Measurements from ENCODE around the gene CBLN3.
"Not testable (repeated sequence)": the region's sequence is repeated elsewhere in the genome, so short reads cannot be mapped to it uniquely, and the experiment has no call there.

The CBLN3 gene

DNA sequence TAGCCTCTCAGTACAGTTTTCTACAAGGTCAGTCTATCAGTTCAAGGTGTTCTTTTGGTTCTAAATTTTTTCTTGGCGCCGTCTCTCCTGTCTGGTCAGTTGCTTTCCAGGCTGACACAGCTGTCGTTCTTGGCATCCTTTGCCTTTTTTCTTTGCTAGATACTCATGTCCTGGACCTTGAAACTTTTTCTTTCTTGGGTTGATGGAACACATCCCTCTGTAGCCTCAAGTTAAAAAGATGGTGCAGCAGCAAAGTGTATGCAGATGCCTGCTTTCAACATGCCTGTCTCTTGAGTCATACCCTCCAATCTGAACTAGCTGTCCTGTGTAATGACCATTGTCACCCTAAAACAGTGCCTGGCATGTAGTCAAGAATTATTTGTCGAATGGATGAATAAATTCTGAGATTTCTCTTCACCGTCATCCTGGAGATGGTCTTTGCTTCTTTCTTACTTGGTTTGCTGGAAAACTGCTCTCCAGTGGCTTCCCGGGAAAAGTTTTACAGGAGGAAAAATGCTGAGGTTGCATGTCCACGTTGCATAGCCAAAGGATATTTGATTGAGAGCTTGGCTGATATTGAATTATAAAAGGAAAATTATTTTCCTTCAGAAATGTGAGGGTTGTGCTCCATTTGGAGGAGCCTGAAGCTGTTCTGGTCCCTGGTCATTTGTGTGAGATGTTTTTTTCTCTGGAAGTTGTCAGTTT, 26.0 kb downstream of the CBLN3 start:
- no peak for DNase-seq (ENCODE audit: low read depth in 3 of 3)

DNA sequence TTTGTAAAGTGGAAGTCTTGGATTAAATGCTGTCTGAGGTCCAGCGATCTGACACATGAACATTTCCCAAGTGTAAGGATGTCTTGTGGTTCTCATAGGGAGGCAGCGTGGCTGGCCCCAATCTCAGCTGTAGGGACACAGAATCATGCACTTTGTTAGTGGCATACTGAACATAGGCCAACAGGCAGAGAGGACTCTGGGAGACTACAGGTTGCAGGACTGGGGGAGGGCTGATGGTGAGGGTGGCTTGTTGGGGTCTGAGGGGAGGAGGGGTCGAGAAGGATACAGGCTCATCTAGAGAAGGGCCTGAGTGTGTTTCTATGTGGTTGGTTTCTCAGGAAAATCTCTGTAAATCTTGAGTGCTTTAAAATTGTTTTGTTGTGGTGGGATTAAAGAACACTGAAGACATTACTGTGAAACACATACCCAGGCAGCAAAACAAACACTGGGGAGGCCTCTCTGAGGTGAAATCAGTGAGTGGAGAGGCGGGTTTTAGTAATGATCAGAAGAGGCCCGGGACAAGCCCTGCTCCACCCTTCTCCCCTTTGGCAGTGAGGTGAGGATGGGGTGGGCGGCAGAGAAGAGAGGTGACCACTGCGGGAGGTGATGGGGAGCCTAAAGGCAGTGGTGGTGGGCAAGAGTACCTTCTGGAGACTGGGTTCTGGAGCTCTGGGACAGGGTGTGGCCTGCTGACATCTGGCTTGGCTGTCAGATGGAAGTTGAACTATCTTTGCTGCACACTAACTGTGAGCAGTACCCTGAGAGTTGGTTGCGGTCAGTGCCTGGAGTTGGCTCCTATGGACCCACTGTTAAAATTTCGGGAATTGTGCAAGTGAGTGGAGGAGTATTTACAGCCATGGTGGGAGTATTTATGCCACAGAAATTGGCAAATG, 27.4 kb downstream of the CBLN3 start:
- no peak for DNase-seq (ENCODE audit: low read depth in 3 of 3)

- no peak for DNase-seq (ENCODE audit: low read depth in 3 of 3)
Measured at GRCh38 chr14:24399999-24400718, 29.3 kb downstream of the CBLN3 start.

DNA sequence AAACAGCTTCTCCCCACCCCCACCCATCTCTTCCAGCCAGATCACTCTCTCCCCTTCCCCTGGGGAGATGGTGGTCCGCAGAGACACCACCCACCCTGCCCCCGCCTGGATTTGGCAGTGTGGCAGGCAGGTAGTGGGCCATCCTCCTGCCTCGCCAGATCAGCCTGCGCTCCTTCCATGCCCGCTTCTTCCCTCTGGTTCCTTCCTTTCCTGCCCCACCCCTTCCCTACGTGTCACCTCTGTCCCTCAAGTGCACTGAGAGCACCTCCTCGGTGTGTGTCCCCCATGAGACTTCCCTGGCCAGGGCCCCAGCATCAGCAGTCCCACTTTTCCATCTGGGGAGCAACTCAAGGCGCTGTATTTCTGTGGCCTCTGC, 30.0 kb downstream of the CBLN3 start:
- no peak for DNase-seq (ENCODE audit: low read depth in 3 of 3)

GRCh38 chr14:24398653-24399446, 30.6 kb downstream of the CBLN3 start, which contains the start of gene NYNRIN:
Gene NYNRIN, plus strand, starts transcription at chr14:24399003. Its CDS starts 244 bp downstream, at chr14:24399247.
- peak in 1 of 3 experiments; percentile 11 for DNase-seq (ENCODE audit: low read depth in 3 of 3)

DNA sequence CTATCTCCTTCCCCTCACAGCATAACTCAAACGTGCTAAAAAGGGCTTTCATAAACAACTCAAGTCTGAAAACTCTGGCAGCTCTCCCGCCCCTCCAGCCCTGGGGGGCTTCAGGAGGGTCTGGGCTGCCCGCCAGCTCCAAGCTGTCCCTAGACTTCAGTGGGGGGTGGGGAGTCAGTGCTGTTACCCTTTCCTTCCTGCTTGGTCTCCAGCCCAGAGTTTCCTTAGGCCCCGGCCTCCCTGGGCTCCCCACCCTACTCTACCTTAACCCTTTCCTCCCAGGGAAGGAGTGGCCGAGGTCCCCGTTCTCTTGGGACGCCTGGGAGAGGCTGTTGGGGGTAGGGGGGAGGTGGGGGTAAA, 31.2 kb downstream of the CBLN3 start:
- DNase-seq (ENCODE audit: low read depth in 3 of 3), result no peak

- no peak for DNase-seq (ENCODE audit: low read depth in 3 of 3)
Measured at GRCh38 chr14:24397639-24398292, 31.7 kb downstream of the CBLN3 start.

- no peak for DNase-seq (ENCODE audit: low read depth in 3 of 3)
Measured at GRCh38 chr14:24395609-24396582, 33.6 kb downstream of the CBLN3 start.

GRCh38 chr14:24394275-24394674, 35.2 kb downstream of the CBLN3 start:
- DNase-seq (ENCODE audit: low read depth in 3 of 3), result no peak

GRCh38 chr14:24392325-24393091, 37.0 kb downstream of the CBLN3 start:
- no peak for DNase-seq (ENCODE audit: low read depth in 3 of 3)

DNA sequence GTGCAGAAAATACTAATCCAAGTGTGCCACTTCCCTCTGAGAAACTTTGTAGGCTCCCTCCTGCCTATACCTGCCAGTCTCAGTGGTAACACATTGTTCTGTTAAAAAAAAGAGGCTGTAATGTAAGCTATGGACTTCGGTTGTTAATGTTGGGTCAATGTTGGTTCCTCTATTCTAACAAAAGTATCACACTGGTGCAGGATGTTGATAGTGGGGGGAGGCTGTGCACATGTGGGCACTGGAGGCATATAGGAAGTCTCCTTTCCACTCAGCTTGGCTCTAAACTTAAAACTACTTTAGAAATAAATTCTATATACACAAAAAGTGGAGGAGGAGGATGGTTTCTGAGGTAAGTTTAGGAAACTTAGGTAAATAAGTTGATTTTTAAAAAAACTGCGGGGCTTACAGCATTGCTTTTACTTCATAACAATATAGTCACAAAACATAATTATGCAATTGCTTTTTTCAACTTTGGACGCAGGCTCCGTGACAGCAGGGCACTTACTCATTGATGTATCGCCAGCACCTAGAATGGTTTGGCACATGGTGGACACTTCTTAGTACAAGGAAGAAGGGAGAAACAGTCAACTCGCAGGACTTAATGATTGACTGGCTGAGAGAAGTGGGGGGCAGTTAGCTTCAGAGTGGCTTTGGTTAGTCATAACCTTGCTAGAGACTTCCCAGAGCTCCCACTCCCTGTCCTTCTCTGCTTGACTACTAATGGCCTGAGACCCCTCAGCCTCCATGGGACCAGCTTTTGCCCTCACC, 38.6 kb downstream of the CBLN3 start:
- no peak for DNase-seq (ENCODE audit: low read depth in 3 of 3)

GRCh38 chr14:24389226-24389848, 40.1 kb downstream of the CBLN3 start:
- no peak for DNase-seq (ENCODE audit: low read depth in 3 of 3)

DNA sequence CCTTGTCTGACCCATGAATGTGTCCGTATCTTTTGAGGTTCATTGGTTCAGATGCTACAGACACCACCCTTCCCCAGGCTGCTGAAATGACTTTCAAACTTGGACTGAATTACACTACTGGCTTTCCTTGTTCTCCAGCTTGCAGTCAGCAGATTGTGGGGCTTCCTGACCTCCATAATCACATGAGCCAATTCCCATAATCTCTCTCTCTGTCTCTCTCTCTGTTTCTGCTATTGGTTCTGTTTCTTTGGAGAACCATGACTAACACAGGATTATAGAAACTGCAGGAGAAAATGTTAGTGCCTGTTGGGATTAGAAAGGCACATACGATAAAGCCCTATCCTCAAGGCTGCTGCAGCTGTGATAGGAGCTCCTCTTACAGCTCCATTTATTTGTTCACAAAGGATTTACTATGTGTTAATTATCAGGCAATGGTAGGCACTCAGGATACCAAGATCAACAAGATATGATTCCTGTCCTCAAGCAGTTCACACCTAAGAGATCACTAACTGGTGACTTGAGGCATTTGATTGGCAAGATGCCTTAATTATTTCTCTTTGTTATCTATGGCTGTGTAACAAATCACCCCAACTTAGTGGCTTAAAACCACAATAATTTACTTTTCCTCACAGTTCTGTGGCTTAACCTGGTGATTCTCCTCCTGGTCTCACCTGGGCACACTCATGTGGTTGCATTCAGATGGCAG, 40.8 kb downstream of the CBLN3 start:
- no peak for DNase-seq (ENCODE audit: low read depth in 3 of 3)

DNA sequence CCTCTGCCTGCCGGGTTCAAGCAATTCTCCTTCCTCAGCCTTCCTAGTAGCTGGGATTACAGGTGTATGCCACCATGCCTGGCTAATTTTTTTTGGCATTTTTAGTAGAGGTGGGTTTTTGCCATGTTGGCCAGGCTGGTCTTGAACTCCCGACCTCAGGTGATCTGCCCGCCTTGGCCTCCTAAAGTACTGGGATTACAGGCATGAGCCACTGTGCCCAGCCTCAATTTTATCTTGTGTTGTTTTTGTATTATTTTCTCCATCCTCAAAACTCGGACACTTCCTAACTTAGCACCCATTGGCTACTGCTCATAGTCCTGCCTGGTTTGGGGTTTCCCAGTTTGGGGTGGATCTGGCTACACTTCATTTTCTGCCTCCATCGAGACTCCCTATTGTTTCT, 41.9 kb downstream of the CBLN3 start:
- DNase-seq (ENCODE audit: low read depth in 3 of 3), result not testable (repeated sequence)

GRCh38 chr14:24387009-24387345, 42.5 kb downstream of the CBLN3 start:
- no peak for DNase-seq (ENCODE audit: low read depth in 3 of 3)

GRCh38 chr14:24385524-24385923, 43.9 kb downstream of the CBLN3 start:
- no peak for DNase-seq (ENCODE audit: low read depth in 3 of 3)

DNA sequence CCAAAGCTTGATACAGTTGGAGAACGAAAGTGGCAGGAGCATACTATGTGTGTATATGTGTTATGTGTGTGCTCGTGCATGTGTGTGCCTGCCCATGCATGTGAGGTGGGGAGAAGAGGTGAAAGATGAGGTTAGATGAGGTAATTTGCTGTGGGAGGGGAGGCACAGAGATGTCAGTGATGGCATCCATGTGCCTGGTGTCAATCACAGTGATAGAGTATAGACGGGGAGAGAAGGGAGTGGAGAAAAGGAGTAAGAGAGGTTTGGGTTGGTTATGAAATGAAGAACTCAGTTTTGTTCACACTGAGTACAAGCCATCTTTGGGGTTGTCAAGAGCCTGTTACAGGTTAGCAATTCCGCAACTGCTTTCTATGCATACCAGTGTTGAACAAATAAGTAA, 45.3 kb downstream of the CBLN3 start:
- no peak for DNase-seq (ENCODE audit: low read depth in 3 of 3)

DNA sequence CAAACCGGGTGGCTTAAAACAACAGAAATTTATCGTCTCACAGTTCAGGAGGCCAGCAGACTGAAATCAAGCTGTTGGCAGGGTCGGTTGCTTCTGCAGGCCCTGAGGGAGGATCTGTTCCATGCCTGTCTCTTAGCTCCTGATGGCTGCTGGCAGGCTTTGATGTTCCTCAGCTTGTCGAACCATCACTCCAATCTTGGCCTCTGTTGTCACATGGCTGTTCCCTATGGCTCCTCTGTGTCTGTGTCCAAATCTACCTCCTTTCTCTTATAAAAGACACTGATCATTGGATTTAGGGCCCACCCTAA, 47.5 kb downstream of the CBLN3 start:
- DNase-seq (ENCODE audit: low read depth in 3 of 3), result no peak

Measured in stimulated activated CD4-positive, alpha-beta T cell treated with anti-CD3 and anti-CD28 coated beads, TNF-alpha, amount 100 ng/mL, for 24 hours (primary cell).